K562 (cell line): ENCODE results near the gene OMP. TPM values are rescaled to one million over a fixed set of nuclear protein-coding genes. Genes with fewer than 3 reads are reported as not detected.

Experiments used
- CHCHD3 ChIP-seq: fragments of 250-450 bp; sonication (Bioruptor Pico); IDR thresholded peaks from 2 replicates; pipeline ENCODE4 v2.1.2; 2022; ENCODE audit warnings: mild to moderate bottlenecking
- CTCF ChIP-seq, 3 experiments: IDR thresholded peaks in 2 of 3; conservative IDR thresholded peaks in 1 of 3; 2 replicates each; pipeline ENCODE4 v1.5.1; 2011 to 2012; ENCODE audit warnings: low read length in 3 of 3, mild to moderate bottlenecking in 3 of 3, control low read depth in 2 of 3, improper control_type of control experiment in 1 of 3, inconsistent platforms in 1 of 3, low read depth in 1 of 3, mixed read lengths in 1 of 3, moderate library complexity in 1 of 3; ENCODE audit not compliant: insufficient read depth in 2 of 3
- MED1 ChIP-seq: sonication (generic); formaldehyde crosslinking; IDR thresholded peaks from 2 replicates; pipeline ENCODE4 v1.8.1; 2023; ENCODE audit warnings: missing genetic modification reagents, borderline replicate concordance
- ZBTB11 ChIP-seq, 3 experiments: fragments of 200-800 bp in 1 of 3; fragments of 250-450 bp in 1 of 3; fragments of 450-650 bp in 1 of 3; sonication (Bioruptor Pico) in 1 of 3; sonication (Bioruptor generic) in 1 of 3; formaldehyde crosslinking in 1 of 3; IDR thresholded peaks; 2 replicates each; pipeline versions ENCODE4 v1.6.1 to v1.8.0; 2016 to 2022; ENCODE audit warnings: mild to moderate bottlenecking in 2 of 3, missing genetic modification characterization in 2 of 3, missing compliant biosample characterization in 1 of 3, moderate library complexity in 1 of 3
- polyA plus RNA-seq, 8 experiments: library from polyadenylated mRNA; depleted of rRNA in 4 of 8; stranded (reverse) in 5 of 8; unstranded in 3 of 8; fragments of >200 nt; fragmentation: Nextera tagmentation in 2 of 8; fragmentation: Illumina TruSeq in 1 of 8; extraction: Ambion mirVana in 2 of 8; extraction: Trizol in 1 of 8; gene quantifications; 2 replicates each; pipeline versions ENCODE4 v1.2.1 to v1.2.3, GENCODE V29; 2011 to 2014; ENCODE audit warnings: inconsistent platforms in 1 of 8, missing spikeins in 1 of 8
- total RNA-seq, 7 experiments: library from RNA; depleted of rRNA in 6 of 7; stranded (reverse); fragments of >200 nt in 6 of 7; fragmentation: Illumina TruSeq in 2 of 7; extraction: Trizol in 2 of 7; gene quantifications; 2 replicates each; pipeline versions ENCODE4 v1.2.1 to v1.2.3, GENCODE V29; 2011 to 2021; ENCODE audit warnings: low replicate concordance in 1 of 7

The OMP gene
- total and polyA plus RNA-seq, 9 of the 15 experiments (the other 6 are each of a cell fraction or from before 2014, with no cell fraction given): not detected

GRCh38 chr11:77079666-77080065 is 23.0 kb upstream of the OMP start (continued):
- TF ChIP-seq CTCF (IDR thresholded peaks at IDR 0.05 in 2 of 3, conservative IDR thresholded peaks at IDR 0.05 in 1 of 3; ENCODE audit: insufficient read depth in 2 of 3, low read depth in 1 of 3, low read length in 3 of 3) (no peak), MED1 (CRISPR knock-in tag) (no peak), CHCHD3 (CRISPR knock-in tag) (no peak), ZBTB11 (CRISPR knock-in tag; IDR thresholded peaks at IDR 0.05) (no peak)
